GM21825 (cell line): ENCODE measurements around the gene SLC7A1.

Experiments
- ATAC-seq: cut with Tn5 transposase; IDR thresholded peaks from one replicate; pipeline ENCODE4 v1.9.1; 2021; ENCODE audit warnings: mild to moderate bottlenecking, moderate library complexity; ENCODE audit not compliant: unreplicated experiment

Gene SLC7A1

GRCh38 chr13:29471551-29471950, 123.9 kb downstream of the SLC7A1 start:
- no peak for ATAC-seq

GRCh38 chr13:29465741-29466293, 129.7 kb downstream of the SLC7A1 start:
- ATAC-seq, result no peak

- no peak for ATAC-seq
These were observed 131.3 kb downstream of the SLC7A1 start for GRCh38 chr13:29464105-29464679.

GRCh38 chr13:29459813-29460355, 135.6 kb downstream of the SLC7A1 start:
- ATAC-seq, result no peak
